T-helper 2 cell treated with Interferon-gamma antibody and Interleukin-4, amounts not matched to agents 5 μg/mL and 100 μg/mL, for 36 hours (primary cell): ENCODE measurements around the gene SENP1.
"Not testable (repeated sequence)": the region's sequence is repeated elsewhere in the genome, so short reads cannot be mapped to it uniquely, and the experiment has no call there.

ENCODE experiments used
- DNase-seq: peaks from one replicate; pipeline ENCODE4 v3.0.0; 2021; ENCODE audit warnings: low spot score
- H3K27ac Mint-ChIP-seq: one replicate; pipeline ENCODE4 v1.8.0; 2021; ENCODE audit warnings: mild to moderate bottlenecking, mixed read lengths
- H3K27me3 Mint-ChIP-seq: one replicate; pipeline ENCODE4 v1.8.0; 2021; ENCODE audit warnings: low read depth, mixed read lengths
- H3K36me3 Mint-ChIP-seq: one replicate; pipeline ENCODE4 v1.8.0; 2021; ENCODE audit warnings: low read depth, mixed read lengths
- H3K4me1 Mint-ChIP-seq: one replicate; pipeline ENCODE4 v1.8.0; 2021; ENCODE audit warnings: low read depth, mixed read lengths
- H3K4me3 Mint-ChIP-seq: one replicate; pipeline ENCODE4 v1.8.0; 2022; ENCODE audit warnings: mild to moderate bottlenecking, moderate library complexity, mixed read lengths
- H3K9me3 Mint-ChIP-seq: one replicate; pipeline ENCODE4 v1.8.0; 2021; ENCODE audit warnings: mixed read lengths

The SENP1 gene

GRCh38 chr12:48123169-48123568 is 17.3 kb upstream of the SENP1 start:
- Mint-ChIP-seq H3K4me1 (peaks cover 18% of the 10 kb centered on the region), H3K36me3 (peaks cover 3% of the 10 kb centered on the region), H3K4me3 (no peak overlapping the region), H3K27me3 (no peaks in the 10 kb centered on the region), H3K9me3 (no peaks in the 10 kb centered on the region), H3K27ac (no peak overlapping the region)
- DNase-seq, result no peak

- Mint-ChIP-seq H3K27me3 (peaks cover 3% of the 10 kb centered on the region), H3K4me1 (peaks cover 18% of the 10 kb centered on the region), H3K27ac (no peak overlapping the region), H3K4me3 (no peak overlapping the region), H3K36me3 (peaks cover 3% of the 10 kb centered on the region), H3K9me3 (no peaks in the 10 kb centered on the region)
- no peak for DNase-seq
Observed at GRCh38 chr12:48122065-48122834, 16.4 kb upstream of the SENP1 start.

- Mint-ChIP-seq H3K9me3 (no peaks in the 10 kb centered on the region), H3K36me3 (peaks cover 3% of the 10 kb centered on the region), H3K27ac (no peak overlapping the region), H3K27me3 (peaks cover 7% of the 10 kb centered on the region), H3K4me1 (peaks cover 18% of the 10 kb centered on the region), H3K4me3 (no peak overlapping the region)
- DNase-seq, result no peak
Observed at GRCh38 chr12:48121522-48121921, 15.6 kb upstream of the SENP1 start.

- H3K4me3 Mint-ChIP-seq, result peak overlapping the region; percentile 99
- H3K9me3 Mint-ChIP-seq, result no peaks in the 10 kb centered on the region
Observed at GRCh38 chr12:48119834-48120195, 13.9 kb upstream of the SENP1 start.

GRCh38 chr12:48119078-48119833 is 13.4 kb upstream of the SENP1 start, which contains the start of gene PFKM:
Gene PFKM (plus strand): TSS chr12:48119364. CDS start chr12:48122775, 3,411 bp downstream.
- no peaks in the 10 kb centered on the region for H3K9me3 Mint-ChIP-seq
- H3K27ac Mint-ChIP-seq, result peak within 1 kb of the TSS; percentile 83
- H3K36me3 Mint-ChIP-seq, result no peaks in the 10 kb centered on the region
- peaks cover 18% of the 10 kb centered on the region for H3K4me1 Mint-ChIP-seq
- peaks cover 21% of the 10 kb centered on the region for H3K27me3 Mint-ChIP-seq
- peak; percentile 69 for DNase-seq
- peak within 1 kb of the TSS; percentile 99 for H3K4me3 Mint-ChIP-seq

More at GRCh38 chr12:48119834-48120195, 13.9 kb upstream of the SENP1 start:
- Mint-ChIP-seq H3K27me3 (peaks cover 16% of the 10 kb centered on the region), H3K27ac (no peak overlapping the region), H3K36me3 (no peaks in the 10 kb centered on the region), H3K4me1 (peaks cover 18% of the 10 kb centered on the region)
- DNase-seq, result no peak

- Mint-ChIP-seq H3K27me3 (peaks cover 28% of the 10 kb centered on the region), H3K36me3 (no peaks in the 10 kb centered on the region), H3K4me1 (peaks cover 18% of the 10 kb centered on the region), H3K27ac (no peak overlapping the region), H3K9me3 (no peaks in the 10 kb centered on the region), H3K4me3 (peak overlapping the region; percentile 99)
- no peak for DNase-seq
Observed at GRCh38 chr12:48118284-48118871, 12.5 kb upstream of the SENP1 start.

GRCh38 chr12:48115957-48116356 is 10.1 kb upstream of the SENP1 start:
- Mint-ChIP-seq H3K4me3 (no peak overlapping the region), H3K4me1 (peaks cover 17% of the 10 kb centered on the region), H3K27me3 (peaks cover 29% of the 10 kb centered on the region), H3K9me3 (no peaks in the 10 kb centered on the region), H3K36me3 (no peaks in the 10 kb centered on the region), H3K27ac (no peak overlapping the region)
- DNase-seq, result no peak

GRCh38 chr12:48111312-48111693 is 5.4 kb upstream of the SENP1 start:
- Mint-ChIP-seq H3K4me1 (peaks cover 14% of the 10 kb centered on the region), H3K27me3 (peaks cover 26% of the 10 kb centered on the region)
- H3K4me3 Mint-ChIP-seq, H3K27ac Mint-ChIP-seq, H3K36me3 Mint-ChIP-seq, H3K9me3 Mint-ChIP-seq, DNase-seq: not testable (repeated sequence)

GRCh38 chr12:48110691-48111311 is 4.9 kb upstream of the SENP1 start:
- Mint-ChIP-seq H3K4me3 (no peak overlapping the region), H3K9me3 (no peaks in the 10 kb centered on the region)

GRCh38 chr12:48109424-48109823 is 3.5 kb upstream of the SENP1 start:
- no peaks in the 10 kb centered on the region for H3K9me3 Mint-ChIP-seq
- no peak for DNase-seq
- H3K4me1 Mint-ChIP-seq, result peaks cover 20% of the 10 kb centered on the region
- peaks cover 13% of the 10 kb centered on the region for H3K27me3 Mint-ChIP-seq
- peaks cover under 1% of the 10 kb centered on the region for H3K36me3 Mint-ChIP-seq
- H3K27ac Mint-ChIP-seq, result no peak overlapping the region
- no peak overlapping the region for H3K4me3 Mint-ChIP-seq

More at GRCh38 chr12:48110691-48111311, 4.9 kb upstream of the SENP1 start:
- Mint-ChIP-seq H3K36me3 (no peaks in the 10 kb centered on the region), H3K4me1 (peaks cover 16% of the 10 kb centered on the region), H3K27me3 (peaks cover 21% of the 10 kb centered on the region), H3K27ac (no peak overlapping the region)
- no peak for DNase-seq

GRCh38 chr12:48106681-48107613 is 1.1 kb upstream of the SENP1 start:
- H3K9me3 Mint-ChIP-seq, result no peaks in the 10 kb centered on the region
- H3K36me3 Mint-ChIP-seq, result peaks cover 4% of the 10 kb centered on the region
- H3K27ac Mint-ChIP-seq, result peak overlapping the region; percentile 95
- peak overlapping the region; percentile 96 for H3K4me3 Mint-ChIP-seq
- no peak for DNase-seq
- H3K27me3 Mint-ChIP-seq, result peaks cover 4% of the 10 kb centered on the region
- H3K4me1 Mint-ChIP-seq, result peaks cover 31% of the 10 kb centered on the region

GRCh38 chr12:48105321-48105866 is 485 bp downstream of the SENP1 start:
- Mint-ChIP-seq H3K4me1 (peaks cover 34% of the 10 kb centered on the region), H3K36me3 (peaks cover 4% of the 10 kb centered on the region), H3K27me3 (peaks cover 4% of the 10 kb centered on the region), H3K27ac (peak overlapping the region; percentile 95), H3K9me3 (no peaks in the 10 kb centered on the region), H3K4me3 (peak overlapping the region; percentile 96)
- no peak for DNase-seq

GRCh38 chr12:48104531-48104930 is 1.3 kb downstream of the SENP1 start:
- H3K4me1 Mint-ChIP-seq, result peaks cover 32% of the 10 kb centered on the region
- peak overlapping the region; percentile 95 for H3K27ac Mint-ChIP-seq
- no peak for DNase-seq
- peak overlapping the region; percentile 96 for H3K4me3 Mint-ChIP-seq
- peaks cover 5% of the 10 kb centered on the region for H3K36me3 Mint-ChIP-seq
- H3K27me3 Mint-ChIP-seq, result no peaks in the 10 kb centered on the region
- H3K9me3 Mint-ChIP-seq, result no peaks in the 10 kb centered on the region
